NCI-H187 (cell line): Measurements from ENCODE around the gene CFLAR.
"Not testable (repeated sequence)": the region's sequence is repeated elsewhere in the genome, so short reads cannot be mapped to it uniquely, and the experiment has no call there.

Experiments used
- DNase-seq, 2 experiments: peaks; one replicate each; lab custom pipeline; 2025; lab: John Stamatoyannopoulos, UW

CFLAR gene

GRCh38 chr2:201182650-201183364 lies 66.8 kb downstream of the CFLAR start, which contains the start of gene CASP10:
TSS of gene CASP10 (plus strand) at chr2:201183141. CDS start at chr2:201185778, 2,637 bp downstream.
- no peak for DNase-seq

GRCh38 chr2:201183365-201183727 lies 67.4 kb downstream of the CFLAR start:
- DNase-seq: no peak

GRCh38 chr2:201183835-201184234 lies 67.9 kb downstream of the CFLAR start:
- DNase-seq: not testable (repeated sequence)

GRCh38 chr2:201184248-201184647 lies 68.3 kb downstream of the CFLAR start:
- DNase-seq: not testable (repeated sequence)

- DNase-seq: no peak
Measured at GRCh38 chr2:201185863-201186262, 69.9 kb downstream of the CFLAR start.

- no peak for DNase-seq
Measured at GRCh38 chr2:201186982-201187381, 71.0 kb downstream of the CFLAR start.

- DNase-seq: no peak
Measured at GRCh38 chr2:201188449-201188848, 72.5 kb downstream of the CFLAR start.

- DNase-seq: no peak
Measured at GRCh38 chr2:201191132-201191875, 75.3 kb downstream of the CFLAR start.

GRCh38 chr2:201194097-201194496 lies 78.1 kb downstream of the CFLAR start:
- DNase-seq: no peak

- no peak for DNase-seq
Measured at GRCh38 chr2:201195331-201195730, 79.4 kb downstream of the CFLAR start.

GRCh38 chr2:201196003-201196402 lies 80.0 kb downstream of the CFLAR start:
- no peak for DNase-seq

- DNase-seq: no peak
Measured at GRCh38 chr2:201196803-201197202, 80.8 kb downstream of the CFLAR start.

GRCh38 chr2:201197781-201198180 lies 81.8 kb downstream of the CFLAR start:
- DNase-seq: no peak

- no peak for DNase-seq
Measured at GRCh38 chr2:201199847-201200246, 83.9 kb downstream of the CFLAR start.

- no peak for DNase-seq
Measured at GRCh38 chr2:201200345-201200744, 84.4 kb downstream of the CFLAR start.

GRCh38 chr2:201201371-201201770 lies 85.4 kb downstream of the CFLAR start:
- no peak for DNase-seq

GRCh38 chr2:201203916-201204654 lies 88.1 kb downstream of the CFLAR start:
- no peak for DNase-seq

GRCh38 chr2:201204655-201205514 lies 88.9 kb downstream of the CFLAR start:
- no peak for DNase-seq

- no peak for DNase-seq
Measured at GRCh38 chr2:201205515-201205849, 89.5 kb downstream of the CFLAR start.

- no peak for DNase-seq
Measured at GRCh38 chr2:201208563-201209252, 92.7 kb downstream of the CFLAR start.

- DNase-seq: no peak
Measured at GRCh38 chr2:201215963-201216362, 100.0 kb downstream of the CFLAR start.
